ENCODE data around the gene SPOCK3. TPM values are rescaled to one million over a fixed set of nuclear protein-coding genes. Genes with fewer than 3 reads are reported as not detected.
"Not testable (repeated sequence)": the region's sequence is repeated elsewhere in the genome, so short reads cannot be mapped to it uniquely, and the experiment has no call there.

The SPOCK3 gene
- total RNA-seq, result under 1 TPM in 3 of 6 experiments, not detected in 3; 0.27 to 0.95 (median 0.56) TPM
- long read RNA-seq, result 0 reads

GRCh38 chr4:167234316-167234881, at the start of gene SPOCK3:
TSS of gene SPOCK3 (minus strand) at chr4:167234494.
- WGBS (ENCODE audit: insufficient coverage, low coverage, low lambda C conversion rate, missing lambda C conversion rate), result under 1% methylated on average over 22 of the region's 32 CpGs
- no peak for TF ChIP-seq POLR2A (IDR thresholded peaks at IDR 0.05)
- TF ChIP-seq, protein P1, sequence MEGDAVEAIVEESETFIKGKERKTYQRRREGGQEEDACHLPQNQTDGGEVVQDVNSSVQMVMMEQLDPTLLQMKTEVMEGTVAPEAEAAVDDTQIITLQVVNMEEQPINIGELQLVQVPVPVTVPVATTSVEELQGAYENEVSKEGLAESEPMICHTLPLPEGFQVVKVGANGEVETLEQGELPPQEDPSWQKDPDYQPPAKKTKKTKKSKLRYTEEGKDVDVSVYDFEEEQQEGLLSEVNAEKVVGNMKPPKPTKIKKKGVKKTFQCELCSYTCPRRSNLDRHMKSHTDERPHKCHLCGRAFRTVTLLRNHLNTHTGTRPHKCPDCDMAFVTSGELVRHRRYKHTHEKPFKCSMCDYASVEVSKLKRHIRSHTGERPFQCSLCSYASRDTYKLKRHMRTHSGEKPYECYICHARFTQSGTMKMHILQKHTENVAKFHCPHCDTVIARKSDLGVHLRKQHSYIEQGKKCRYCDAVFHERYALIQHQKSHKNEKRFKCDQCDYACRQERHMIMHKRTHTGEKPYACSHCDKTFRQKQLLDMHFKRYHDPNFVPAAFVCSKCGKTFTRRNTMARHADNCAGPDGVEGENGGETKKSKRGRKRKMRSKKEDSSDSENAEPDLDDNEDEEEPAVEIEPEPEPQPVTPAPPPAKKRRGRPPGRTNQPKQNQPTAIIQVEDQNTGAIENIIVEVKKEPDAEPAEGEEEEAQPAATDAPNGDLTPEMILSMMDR (IDR thresholded peaks at IDR 0.05), result no peak
- peak; percentile 90 to 92 (median 91) for ATAC-seq
- peaks cover 0 to 11% of the 10 kb centered on the region in 2 donors for H3K27me3 ChIP-seq
- peaks cover 0 to 7% (median under 1%) of the 10 kb centered on the region in 4 donors for H3K4me1 ChIP-seq
- H3K27ac ChIP-seq, result no peak within 1 kb of the TSS
- peak within 1 kb of the TSS; percentile 26 to 37 (median 30) for H3K4me3 ChIP-seq
- no peaks in the 10 kb centered on the region for H3K36me3 ChIP-seq
- intact Hi-C loops (cut with DNase I), result no loop called here
- no peaks in the 10 kb centered on the region for H3K9me3 ChIP-seq
- DNase-seq, result peak in 2 of 3 donors; percentile 45 to 61

DNA sequence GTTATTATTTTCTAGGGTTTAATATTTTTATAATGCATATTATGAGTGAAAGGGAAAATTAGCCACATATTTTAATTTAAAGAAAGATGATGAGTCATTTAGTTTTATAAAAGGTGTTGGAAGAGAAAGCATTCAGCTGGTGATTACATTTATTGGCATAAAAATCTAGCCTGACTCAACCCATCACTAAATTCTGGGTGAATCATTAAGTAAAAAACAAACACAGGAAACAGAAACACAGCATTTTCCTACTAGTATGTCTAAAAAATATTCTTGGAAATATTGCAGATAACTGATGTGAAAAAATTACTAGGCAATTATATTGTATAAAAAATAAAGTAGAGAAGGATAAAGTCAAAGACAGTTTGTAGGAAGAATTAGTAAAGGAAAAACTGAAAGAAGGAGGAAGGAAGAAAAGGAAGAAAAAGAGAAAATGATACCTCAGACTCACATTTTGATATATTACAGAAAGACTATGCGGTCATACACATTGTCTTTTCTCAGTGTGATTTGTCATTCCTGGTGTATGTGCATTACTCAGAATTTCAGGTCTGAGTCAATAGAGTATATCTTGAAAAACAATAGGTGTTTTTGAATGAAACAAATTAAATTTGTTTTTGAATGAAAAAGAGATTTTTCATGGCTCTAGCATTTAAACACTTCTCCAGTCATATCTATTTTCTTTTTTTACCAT, 48.0 kb upstream of the SPOCK3 start:
- H3K27ac ChIP-seq, result no peak overlapping the region
- TF ChIP-seq, protein P1 (IDR thresholded peaks at IDR 0.05), result no peak
- TF ChIP-seq POLR2A (IDR thresholded peaks at IDR 0.05), result no peak
- no peaks in the 10 kb centered on the region for H3K4me1 ChIP-seq
- intact Hi-C loops (cut with DNase I), result no loop called here
- no peaks in the 10 kb centered on the region for H3K36me3 ChIP-seq
- no peaks in the 10 kb centered on the region for H3K27me3 ChIP-seq
- WGBS (ENCODE audit: insufficient coverage, low coverage, low lambda C conversion rate, missing lambda C conversion rate), result 75% methylated on average over 1 of the region's 1 CpG
- no peaks in the 10 kb centered on the region for H3K9me3 ChIP-seq
- no peak for ATAC-seq
- H3K4me3 ChIP-seq, result no peak overlapping the region
- DNase-seq, result no peak

DNA sequence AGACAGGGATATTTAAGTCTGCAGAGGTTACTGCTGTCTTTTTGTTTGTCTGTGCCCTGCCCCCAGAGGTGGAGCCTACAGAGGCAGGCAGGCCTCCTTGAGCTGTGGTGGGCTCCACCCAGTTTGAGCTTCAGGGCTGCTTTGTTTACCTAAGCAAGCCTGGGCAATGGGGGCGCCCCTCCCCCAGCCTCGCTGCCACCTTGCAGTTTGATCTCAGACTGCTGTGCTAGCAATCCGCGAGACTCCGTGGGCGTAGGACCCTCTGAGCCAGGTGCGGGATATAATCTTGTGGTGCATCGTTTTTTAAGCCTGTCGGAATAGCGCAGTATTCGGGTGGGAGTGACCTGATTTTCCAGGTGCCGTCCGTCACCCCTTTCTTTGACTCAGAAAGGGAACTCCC, 47.3 kb upstream of the SPOCK3 start:
- WGBS (ENCODE audit: insufficient coverage, low coverage, low lambda C conversion rate, missing lambda C conversion rate), result 20% methylated on average over 1 of the region's 13 CpGs
- intact Hi-C loops (cut with DNase I), result not testable (repeated sequence)

DNA sequence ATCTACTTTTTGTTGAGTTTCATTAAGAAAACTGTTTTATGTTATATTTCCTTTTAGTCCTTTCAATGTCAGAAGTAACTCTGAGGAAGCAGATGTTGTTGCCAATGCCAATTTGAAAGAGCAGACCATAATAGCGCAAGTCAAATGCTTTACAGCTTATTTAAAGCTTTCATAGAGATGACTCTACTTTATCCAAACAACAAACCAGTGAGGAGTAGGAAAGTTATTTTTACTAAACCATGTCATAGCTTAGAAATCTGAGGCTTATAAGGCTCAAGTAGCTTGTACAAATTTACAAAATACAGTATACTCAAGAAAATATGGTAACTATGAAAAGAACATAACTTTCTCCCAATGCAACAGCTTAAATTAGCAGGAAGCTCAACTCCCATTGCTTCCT, 40.1 kb upstream of the SPOCK3 start:
- DNase-seq (no peak), ATAC-seq (no peak)
- WGBS (ENCODE audit: insufficient coverage, low coverage, low lambda C conversion rate, missing lambda C conversion rate), result 85% methylated on average over 1 of the region's 1 CpG

More for the DNA sequence above, 47.3 kb upstream of the SPOCK3 start:
- H3K4me1 ChIP-seq, H3K9me3 ChIP-seq, H3K36me3 ChIP-seq, H3K27ac ChIP-seq, H3K27me3 ChIP-seq, ATAC-seq, H3K4me3 ChIP-seq, DNase-seq: not testable (repeated sequence)

DNA sequence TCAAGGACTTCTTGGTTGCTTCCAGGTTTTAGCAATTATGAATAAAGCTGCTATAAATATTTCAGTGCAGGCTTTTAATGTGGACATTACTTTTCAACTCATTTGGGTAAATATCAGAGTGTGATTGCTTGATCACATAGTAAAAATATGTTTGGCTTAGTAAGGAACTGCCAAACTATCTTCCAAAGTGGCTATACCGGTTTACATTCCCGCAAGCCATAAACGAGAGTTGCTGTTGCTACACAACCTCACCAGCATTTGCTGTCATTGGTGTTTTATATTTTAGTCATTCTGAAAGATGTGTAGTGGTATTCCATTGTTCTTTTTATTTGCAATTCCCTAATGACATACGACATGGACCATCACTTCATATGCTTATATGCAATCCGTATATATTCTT, 30.9 kb upstream of the SPOCK3 start:
- intact Hi-C loops (cut with DNase I), result no loop called here
- no peak for TF ChIP-seq POLR2A (IDR thresholded peaks at IDR 0.05)
- TF ChIP-seq, protein P1 (IDR thresholded peaks at IDR 0.05), result no peak
- Histone ChIP-seq H3K36me3 (no peaks in the 10 kb centered on the region), H3K27ac (no peak overlapping the region), H3K27me3 (no peaks in the 10 kb centered on the region), H3K4me3 (no peak overlapping the region), H3K4me1 (no peaks in the 10 kb centered on the region), H3K9me3 (no peaks in the 10 kb centered on the region)
- ATAC-seq, result no peak
- WGBS (ENCODE audit: insufficient coverage, low coverage, low lambda C conversion rate, missing lambda C conversion rate), result 74% methylated on average over 5 of the region's 5 CpGs
- no peak for DNase-seq

More for the DNA sequence above, 40.1 kb upstream of the SPOCK3 start:
- Histone ChIP-seq H3K9me3 (no peaks in the 10 kb centered on the region), H3K4me1 (no peaks in the 10 kb centered on the region), H3K4me3 (no peak overlapping the region), H3K27ac (no peak overlapping the region), H3K36me3 (no peaks in the 10 kb centered on the region), H3K27me3 (no peaks in the 10 kb centered on the region)
- intact Hi-C loops (cut with DNase I), result no loop called here
- no peak for TF ChIP-seq POLR2A (IDR thresholded peaks at IDR 0.05)

Measured in right lobe of liver (tissue), 6 donors.